ENCODE results near the gene LRRC4.

Gene LRRC4

DNA sequence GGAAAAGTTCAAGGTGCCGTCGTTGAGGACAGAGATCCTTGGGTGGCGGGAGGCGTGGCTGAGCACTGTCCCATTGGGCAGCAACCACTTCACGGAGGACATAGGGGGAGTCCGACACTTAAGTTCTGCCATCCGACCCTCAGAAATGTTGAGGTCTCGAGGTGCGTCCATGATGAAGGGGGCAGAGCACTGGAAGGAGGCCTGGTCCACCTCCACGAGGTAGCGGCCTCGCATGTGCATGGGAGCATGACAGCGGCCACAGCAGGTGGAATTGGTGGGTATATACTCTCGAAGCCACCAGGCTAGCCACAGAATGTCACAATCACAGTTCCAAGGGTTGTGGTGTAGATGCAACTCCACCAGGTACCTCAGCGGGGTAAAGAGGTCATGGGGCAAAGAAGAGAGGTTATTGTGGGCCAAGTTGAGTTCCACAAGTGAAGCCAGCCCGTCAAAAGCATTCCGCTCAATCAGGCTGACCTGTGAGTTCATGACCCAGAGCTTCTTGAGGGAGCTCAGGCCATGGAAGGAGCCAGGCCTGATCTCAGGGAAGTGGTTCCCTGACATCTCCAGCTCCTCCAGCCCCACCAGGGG is 1.7 kb downstream of the LRRC4 start:
- no peak for DNase-seq

- DNase-seq, result no peak
These were observed 3.7 kb downstream of the LRRC4 start for GRCh38 chr7:128027485-128027980.

DNA sequence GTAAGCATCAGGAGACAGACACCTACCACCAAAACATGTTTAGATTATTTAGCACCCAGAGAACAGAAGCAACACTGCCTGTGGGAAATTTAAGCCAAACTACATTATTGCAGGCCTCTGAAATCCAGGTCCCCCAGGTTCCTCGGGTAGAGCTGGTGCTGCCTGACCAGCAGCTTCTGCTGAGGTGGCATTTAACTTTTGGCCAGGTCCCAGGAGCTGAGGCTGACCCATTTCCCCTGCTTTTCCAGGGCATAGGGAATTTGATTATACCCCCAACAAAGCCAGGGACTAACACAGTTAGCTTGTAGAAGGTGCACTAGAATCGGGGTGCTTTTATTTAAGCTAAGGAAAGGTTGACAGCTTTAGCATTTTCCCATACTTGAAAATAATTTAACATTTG is 4.7 kb downstream of the LRRC4 start:
- no peak for DNase-seq

GRCh38 chr7:128025819-128026218 is 5.4 kb downstream of the LRRC4 start:
- no peak for DNase-seq

GRCh38 chr7:128025380-128025779 is 5.9 kb downstream of the LRRC4 start:
- DNase-seq, result no peak

GRCh38 chr7:128024151-128024550 is 7.1 kb downstream of the LRRC4 start:
- DNase-seq, result no peak

DNA sequence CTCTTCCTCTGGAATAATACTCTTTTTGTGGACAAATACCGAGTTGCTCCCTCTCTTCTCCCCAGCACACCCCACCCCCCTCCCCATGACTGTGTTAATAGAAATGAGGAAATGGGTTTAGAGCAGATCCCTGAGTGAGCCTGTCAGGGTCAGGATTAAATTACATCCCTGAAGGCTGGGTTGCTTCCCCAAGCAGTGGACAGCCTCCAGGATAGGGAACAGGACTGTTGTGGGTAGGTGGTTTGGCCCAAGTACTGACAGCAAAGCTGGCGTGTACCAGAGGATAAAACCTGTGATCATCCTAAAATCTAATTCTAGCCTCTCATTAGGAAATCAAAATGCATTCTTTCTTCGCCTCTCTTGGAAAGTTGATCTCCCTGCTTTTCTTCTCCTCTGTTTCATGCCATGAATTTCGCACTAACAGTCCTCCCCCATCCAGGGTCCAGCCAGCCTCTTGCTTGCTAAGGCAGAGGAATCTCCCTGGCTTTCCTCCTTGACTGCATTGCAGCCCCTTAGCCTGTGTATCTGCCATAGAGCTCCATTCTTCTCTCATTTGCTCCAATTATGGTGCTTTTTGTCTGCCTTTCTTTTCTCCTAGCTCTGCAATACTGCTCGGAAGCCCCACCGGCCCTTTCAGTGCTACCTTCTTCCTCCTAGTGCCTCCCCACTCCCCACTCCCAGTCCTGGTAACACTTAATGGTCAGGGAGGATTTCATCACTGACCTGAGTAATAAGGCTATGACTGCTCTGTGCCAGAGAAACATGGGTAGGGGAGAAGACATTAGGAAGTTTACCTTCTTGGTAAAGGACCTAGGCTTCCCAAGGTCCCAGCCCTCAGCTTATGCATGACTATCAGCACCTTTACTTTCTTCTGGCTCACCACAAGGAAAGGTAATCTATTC is 8.4 kb downstream of the LRRC4 start:
- no peak for DNase-seq

DNA sequence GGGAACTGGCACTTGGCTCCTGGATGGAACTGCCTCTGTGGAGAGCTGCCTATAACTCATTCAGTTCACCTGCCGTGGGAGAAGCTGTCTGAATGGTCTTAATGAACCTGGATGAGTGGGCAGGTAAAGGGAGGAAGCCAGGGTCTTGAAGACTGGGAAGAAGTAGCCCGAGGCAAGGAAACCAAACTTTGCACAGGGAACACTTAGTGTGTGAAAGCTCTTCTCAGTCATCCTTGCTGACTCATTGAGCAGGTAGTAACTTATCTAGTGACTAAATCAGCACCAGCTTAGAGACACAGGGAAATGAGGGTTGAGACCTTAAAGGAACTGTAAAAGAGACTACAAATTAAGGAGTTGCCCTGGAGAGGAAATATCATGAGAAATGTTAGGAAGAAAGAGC is 9.9 kb downstream of the LRRC4 start:
- no peak for DNase-seq

DNA sequence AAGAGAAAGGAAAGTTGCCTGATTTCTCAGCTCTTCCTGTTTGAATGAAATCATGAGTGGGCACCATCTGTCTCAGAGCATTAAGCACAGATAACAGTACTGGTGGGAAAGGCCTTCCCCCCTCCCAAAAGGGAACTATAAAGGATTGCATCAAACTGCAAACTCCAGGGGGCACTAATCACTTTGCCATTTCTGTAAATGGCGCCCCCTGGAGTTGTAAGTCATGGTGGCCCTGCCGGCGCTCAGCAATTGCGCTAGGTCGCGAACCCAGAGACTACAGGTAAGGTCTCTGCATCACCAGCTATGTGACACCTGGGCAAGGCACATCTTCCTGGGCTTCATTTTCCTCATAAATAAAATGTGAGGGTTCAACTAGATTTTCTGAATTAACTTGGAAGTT is 11.1 kb downstream of the LRRC4 start:
- DNase-seq, result peak in 1 of 6 experiments; percentile 15

DNA sequence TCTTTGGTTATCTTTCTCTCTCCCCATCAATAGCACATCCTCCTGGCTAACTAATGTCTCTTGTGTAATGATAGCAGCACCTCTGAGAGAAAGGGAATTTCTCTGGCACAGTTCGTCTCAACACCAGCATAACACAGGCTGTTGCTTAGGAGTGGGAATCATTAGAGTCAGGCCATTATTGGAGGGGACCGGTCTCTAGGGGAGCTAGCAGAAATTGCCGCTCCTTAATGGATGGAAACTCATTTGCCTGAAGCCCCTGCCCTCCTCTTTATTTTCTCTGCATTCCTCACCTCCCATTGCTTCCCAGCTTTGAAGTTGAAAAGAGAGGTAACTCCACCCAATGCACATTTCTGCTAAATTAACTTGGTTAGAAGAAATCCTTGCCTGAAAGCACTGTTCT is 11.9 kb downstream of the LRRC4 start:
- DNase-seq, result no peak

- no peak for DNase-seq
These were observed 13.1 kb downstream of the LRRC4 start for GRCh38 chr7:128017862-128018845.

- DNase-seq, result no peak
These were observed 13.8 kb downstream of the LRRC4 start for GRCh38 chr7:128017460-128017859.

DNA sequence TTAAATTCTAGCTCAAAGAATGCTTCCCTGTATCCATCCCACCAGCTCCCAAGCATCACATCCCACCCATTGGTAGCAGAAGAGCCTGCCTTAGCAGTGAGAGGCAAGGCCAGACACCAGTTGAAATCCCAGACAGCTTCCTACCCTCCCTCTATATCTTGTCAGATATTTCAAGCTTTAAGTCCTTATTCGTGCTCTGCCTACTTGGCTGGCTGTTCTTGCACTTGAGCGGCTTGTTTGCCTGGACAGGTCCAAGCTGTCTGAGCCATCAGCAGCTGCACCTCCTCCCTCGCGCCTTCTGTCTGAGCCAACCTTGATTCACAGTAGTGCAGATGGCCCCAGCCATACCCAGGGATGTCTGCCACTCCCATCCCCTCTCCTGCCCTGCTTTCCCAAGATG is 16.4 kb downstream of the LRRC4 start:
- no peak for DNase-seq

DNA sequence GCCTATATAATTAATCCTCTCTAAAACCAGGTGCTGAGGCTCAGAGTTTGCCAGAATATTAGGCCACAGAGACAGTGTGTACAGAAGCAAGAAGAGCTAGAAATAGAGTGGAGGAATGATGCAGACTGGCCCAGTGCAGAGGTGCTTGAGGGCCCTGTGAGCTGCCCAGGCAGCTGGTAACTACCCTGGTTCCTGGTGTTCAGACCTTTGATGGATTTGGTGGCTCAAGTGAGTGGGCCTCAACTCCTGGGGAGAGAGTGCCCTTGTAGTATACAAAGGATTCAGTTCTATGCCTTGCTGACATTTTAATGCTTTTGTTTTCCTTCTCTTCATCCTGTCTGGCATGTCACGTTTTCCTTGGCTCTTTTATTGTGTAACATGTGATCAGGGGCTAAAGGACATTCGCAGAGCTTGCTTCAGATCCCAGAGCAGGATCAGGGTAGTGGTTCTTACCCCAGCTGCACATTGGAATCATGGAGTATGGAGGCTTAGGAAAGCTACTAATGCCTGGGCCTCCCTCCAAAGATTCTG is 20.0 kb downstream of the LRRC4 start:
- no peak for DNase-seq

DNA sequence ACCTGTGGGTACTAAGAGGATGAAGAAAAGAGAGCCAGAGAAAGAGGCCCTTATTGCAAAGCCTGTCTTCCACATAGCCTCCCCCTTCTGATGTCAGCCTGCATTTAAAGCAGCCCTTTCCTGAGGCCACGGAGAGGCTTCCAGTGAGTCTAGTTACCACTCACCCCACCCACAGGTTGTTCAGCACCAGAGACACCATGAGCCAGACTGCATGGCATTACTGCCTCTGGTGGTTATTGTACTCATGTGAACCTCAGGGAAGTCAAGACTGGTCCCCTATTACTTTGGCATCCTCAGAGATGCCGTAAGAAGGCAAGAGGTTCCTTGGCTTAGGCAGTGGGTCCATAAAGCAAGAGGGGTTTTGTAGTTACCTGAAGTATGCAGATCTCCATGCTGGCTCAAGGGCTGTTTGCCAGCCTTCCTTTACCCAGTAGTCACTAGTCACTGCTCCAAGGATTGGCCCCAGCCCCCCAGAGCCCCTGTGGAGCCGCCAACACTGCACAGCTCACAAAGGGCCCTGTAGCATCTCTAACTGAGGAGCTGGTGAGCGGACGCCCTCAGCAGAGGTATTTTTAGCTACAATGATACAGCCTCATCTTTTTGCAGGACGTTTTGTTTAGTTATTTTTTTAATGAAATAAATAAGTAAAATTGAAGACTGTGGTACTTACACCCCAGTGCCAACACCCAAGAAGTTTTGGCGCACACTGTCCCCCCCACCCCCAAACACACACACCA is 20.7 kb downstream of the LRRC4 start:
- no peak for DNase-seq

DNA sequence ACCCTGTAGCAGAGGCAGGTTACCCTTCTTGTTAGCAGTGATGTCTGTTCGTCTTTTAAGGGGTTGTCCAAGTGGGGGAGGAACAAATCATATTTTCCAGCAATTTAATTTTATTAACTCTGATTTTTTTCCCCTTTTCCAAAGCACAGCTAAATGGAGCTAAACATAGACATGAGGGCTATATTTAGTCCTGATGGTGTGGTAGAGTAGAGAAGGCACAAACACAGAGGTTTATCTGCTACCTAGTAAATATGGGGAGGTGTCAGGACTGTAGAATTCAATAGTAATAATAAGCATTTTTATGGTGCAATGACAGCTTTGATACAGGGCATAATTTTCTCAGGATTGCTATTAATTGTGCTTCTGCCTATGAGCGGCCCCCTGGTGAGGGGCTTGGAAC is 22.5 kb downstream of the LRRC4 start:
- DNase-seq, result no peak

GRCh38 chr7:128008141-128008540 is 23.1 kb downstream of the LRRC4 start:
- no peak for DNase-seq

- DNase-seq, result no peak
These were observed 23.9 kb downstream of the LRRC4 start for GRCh38 chr7:128007303-128007680.

DNA sequence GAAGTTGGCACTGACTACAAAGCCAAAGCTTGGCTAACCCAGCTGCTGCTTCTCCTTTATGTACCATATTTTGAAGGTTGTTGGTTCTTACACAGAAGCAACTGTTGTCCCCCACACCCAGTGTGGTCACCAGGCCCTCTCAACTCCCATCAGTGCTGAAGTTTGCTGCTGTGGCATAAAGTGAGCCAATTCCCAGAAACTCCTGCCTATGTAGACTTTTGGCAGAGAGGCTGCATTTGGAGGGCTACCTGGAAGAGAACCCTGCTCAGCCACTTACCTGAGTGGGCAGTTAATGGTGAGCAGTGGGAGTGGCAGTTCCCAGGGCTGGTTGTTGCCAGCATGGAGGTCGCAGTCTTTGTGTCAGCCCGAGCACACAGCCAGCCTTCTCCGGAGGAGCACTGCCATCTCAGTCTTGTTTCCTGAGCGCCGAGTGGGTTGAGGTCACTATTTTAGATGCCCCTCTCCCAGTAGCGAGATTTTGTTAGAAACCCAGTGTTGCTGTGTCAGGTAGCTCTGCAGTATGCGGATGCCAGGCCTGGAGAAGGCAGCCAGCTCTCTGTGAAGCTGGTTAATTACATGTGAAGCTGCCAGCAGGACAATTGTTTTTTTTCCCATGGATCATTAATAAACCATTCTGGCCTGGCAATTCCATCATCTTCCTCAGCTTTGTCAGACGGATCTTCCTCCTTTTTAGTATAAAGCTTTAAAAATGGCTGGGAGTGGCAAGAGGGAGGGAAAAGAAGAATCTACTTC is 24.5 kb downstream of the LRRC4 start:
- DNase-seq, result no peak

GRCh38 chr7:128005759-128006159 is 25.5 kb downstream of the LRRC4 start:
- no peak for DNase-seq

GRCh38 chr7:128005117-128005516 is 26.1 kb downstream of the LRRC4 start:
- no peak for DNase-seq

All from stimulated activated naive CD4-positive, alpha-beta T cell (primary cell).